ENCODE results near the gene MAPK7. TPM values are rescaled to one million over a fixed set of nuclear protein-coding genes. Genes with fewer than 3 reads are reported as not detected.

Gene MAPK7
- total RNA-seq, 1 donor from 2014 or later: 25.1 TPM

- DNase-seq (ENCODE audit: low read depth) (no peak), FAIRE-seq (no peak)
- H3K9me3 Mint-ChIP-seq (ENCODE audit: unreplicated experiment): no peaks in the 10 kb centered on the region
- Histone ChIP-seq H2AFZ (ENCODE audit: low read depth, low read length) (peak overlapping the region; percentile 95), H3K27me3 (ENCODE audit: insufficient read depth, low read length) (no peaks in the 10 kb centered on the region), H3K4me1 (ENCODE audit: insufficient read depth, low read length) (peaks cover 13% of the 10 kb centered on the region), H3K27ac (ENCODE audit: low read depth, low read length) (peak overlapping the region; percentile 96), H4K20me1 (ENCODE audit: insufficient read depth, low read length) (peaks cover 31% of the 10 kb centered on the region), H3K4me3 (ENCODE audit: insufficient read depth, low read depth, low read length) (peak overlapping the region; percentile 75), H3K9ac (ENCODE audit: low read length) (peak overlapping the region; percentile 90), H3K36me3 (ENCODE audit: insufficient read depth, low read length) (peaks cover 12% of the 10 kb centered on the region), H3K79me2 (ENCODE audit: insufficient read depth, low read length) (peaks cover 34% of the 10 kb centered on the region), H3K9me3 (ENCODE audit: insufficient read depth, low read depth, low read length) (no peaks in the 10 kb centered on the region), H3K4me2 (ENCODE audit: low read length) (peak overlapping the region; percentile 85)
- H3K36me3 Mint-ChIP-seq (ENCODE audit: low read depth, unreplicated experiment): peaks cover 14% of the 10 kb centered on the region
- peak overlapping the region; percentile 95 for H3K4me3 Mint-ChIP-seq (ENCODE audit: unreplicated experiment)
- no peaks in the 10 kb centered on the region for H3K27me3 Mint-ChIP-seq (ENCODE audit: low read depth, unreplicated experiment)
- peaks cover 10% of the 10 kb centered on the region for H3K4me1 Mint-ChIP-seq (ENCODE audit: low read depth, unreplicated experiment)
- H3K27ac Mint-ChIP-seq (ENCODE audit: unreplicated experiment): peak overlapping the region; percentile 97
- TF ChIP-seq EZH2 (IDR thresholded peaks at IDR 0.05; ENCODE audit: insufficient read depth, low read length) (no peak), CTCF (IDR thresholded peaks at IDR 0.05; ENCODE audit: insufficient read depth, low read depth, low read length) (no peak)
Measured at GRCh38 chr17:19376811-19377210, 1.5 kb upstream of the MAPK7 start.

GRCh38 chr17:19377602-19378415, 489 bp upstream of the MAPK7 start:
- no peaks in the 10 kb centered on the region for H3K27me3 ChIP-seq (ENCODE audit: insufficient read depth, low read length)
- peak overlapping the region; percentile 95 for H3K4me3 Mint-ChIP-seq (ENCODE audit: unreplicated experiment)
- no peak for TF ChIP-seq EZH2 (IDR thresholded peaks at IDR 0.05; ENCODE audit: insufficient read depth, low read length)
- no peak for TF ChIP-seq CTCF (IDR thresholded peaks at IDR 0.05; ENCODE audit: insufficient read depth, low read depth, low read length)
- peaks cover 14% of the 10 kb centered on the region for H3K36me3 Mint-ChIP-seq (ENCODE audit: low read depth, unreplicated experiment)
- peaks cover 12% of the 10 kb centered on the region for H3K36me3 ChIP-seq (ENCODE audit: insufficient read depth, low read length)
- peaks cover 13% of the 10 kb centered on the region for H3K4me1 ChIP-seq (ENCODE audit: insufficient read depth, low read length)
- peak overlapping the region; percentile 75 for H3K4me3 ChIP-seq (ENCODE audit: insufficient read depth, low read depth, low read length)
- H2AFZ ChIP-seq (ENCODE audit: low read depth, low read length): peak overlapping the region; percentile 95
- peak; percentile 96 for DNase-seq (ENCODE audit: low read depth)
- H3K27ac Mint-ChIP-seq (ENCODE audit: unreplicated experiment): peak overlapping the region; percentile 97
- H4K20me1 ChIP-seq (ENCODE audit: insufficient read depth, low read length): peaks cover 37% of the 10 kb centered on the region
- H3K9ac ChIP-seq (ENCODE audit: low read length): peak overlapping the region; percentile 90
- H3K4me1 Mint-ChIP-seq (ENCODE audit: low read depth, unreplicated experiment): peaks cover 10% of the 10 kb centered on the region
- H3K9me3 Mint-ChIP-seq (ENCODE audit: unreplicated experiment): no peaks in the 10 kb centered on the region
- H3K9me3 ChIP-seq (ENCODE audit: insufficient read depth, low read depth, low read length): no peaks in the 10 kb centered on the region
- no peaks in the 10 kb centered on the region for H3K27me3 Mint-ChIP-seq (ENCODE audit: low read depth, unreplicated experiment)
- peak; percentile 73 for FAIRE-seq
- peak overlapping the region; percentile 95 for H3K4me2 ChIP-seq (ENCODE audit: low read length)
- peak overlapping the region; percentile 96 for H3K27ac ChIP-seq (ENCODE audit: low read depth, low read length)
- H3K79me2 ChIP-seq (ENCODE audit: insufficient read depth, low read length): peaks cover 39% of the 10 kb centered on the region
